Epidermal melanocyte (primary cell): ENCODE data around the gene CYSRT1.
"Not testable (repeated sequence)": the region's sequence is repeated elsewhere in the genome, so short reads cannot be mapped to it uniquely, and the experiment has no call there.

Experiments
- DNase-seq: peaks from one replicate; pipeline ENCODE4 v3.0.0; 2011; ENCODE audit warnings: low spot score; ENCODE audit not compliant: insufficient read length

Gene CYSRT1

DNA sequence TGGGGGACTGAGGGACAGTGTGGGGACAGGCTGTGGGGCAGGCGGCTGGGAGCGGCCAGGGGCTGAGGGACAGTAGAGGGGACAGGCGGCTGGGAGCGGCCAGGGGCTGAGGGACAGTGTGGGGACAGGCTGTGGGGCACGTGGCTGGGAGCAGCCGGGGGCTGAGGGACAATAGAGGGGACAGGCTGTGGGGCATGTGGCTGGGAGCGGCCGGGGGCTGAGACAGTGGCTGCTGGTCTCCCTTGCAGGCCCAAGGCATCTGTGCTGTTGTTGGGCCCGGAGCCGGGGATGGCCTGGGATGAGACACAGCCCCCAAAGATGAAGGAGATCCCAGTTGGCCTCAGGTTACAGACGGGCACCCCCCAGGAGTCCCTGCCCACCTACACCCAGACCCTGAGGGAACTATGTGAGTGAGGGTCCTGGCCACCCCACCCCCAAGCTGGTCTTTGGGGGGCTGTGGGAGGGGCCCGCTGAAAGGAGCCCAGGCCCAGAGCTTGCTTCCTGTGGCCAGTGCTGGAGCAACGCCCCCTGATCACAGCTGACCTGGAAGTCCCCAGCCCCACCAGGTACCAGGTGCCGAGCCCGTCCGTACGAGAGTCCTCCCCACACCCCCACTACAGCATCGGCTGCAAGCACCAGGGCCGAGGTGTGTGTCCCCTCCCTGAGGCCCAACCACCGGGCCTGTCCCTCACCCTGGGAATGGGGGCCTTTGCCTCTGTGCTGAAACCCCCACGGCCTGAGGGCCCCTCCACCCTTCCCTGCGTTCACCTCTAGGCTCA, 26.7 kb downstream of the CYSRT1 start:
- DNase-seq = no peak

DNA sequence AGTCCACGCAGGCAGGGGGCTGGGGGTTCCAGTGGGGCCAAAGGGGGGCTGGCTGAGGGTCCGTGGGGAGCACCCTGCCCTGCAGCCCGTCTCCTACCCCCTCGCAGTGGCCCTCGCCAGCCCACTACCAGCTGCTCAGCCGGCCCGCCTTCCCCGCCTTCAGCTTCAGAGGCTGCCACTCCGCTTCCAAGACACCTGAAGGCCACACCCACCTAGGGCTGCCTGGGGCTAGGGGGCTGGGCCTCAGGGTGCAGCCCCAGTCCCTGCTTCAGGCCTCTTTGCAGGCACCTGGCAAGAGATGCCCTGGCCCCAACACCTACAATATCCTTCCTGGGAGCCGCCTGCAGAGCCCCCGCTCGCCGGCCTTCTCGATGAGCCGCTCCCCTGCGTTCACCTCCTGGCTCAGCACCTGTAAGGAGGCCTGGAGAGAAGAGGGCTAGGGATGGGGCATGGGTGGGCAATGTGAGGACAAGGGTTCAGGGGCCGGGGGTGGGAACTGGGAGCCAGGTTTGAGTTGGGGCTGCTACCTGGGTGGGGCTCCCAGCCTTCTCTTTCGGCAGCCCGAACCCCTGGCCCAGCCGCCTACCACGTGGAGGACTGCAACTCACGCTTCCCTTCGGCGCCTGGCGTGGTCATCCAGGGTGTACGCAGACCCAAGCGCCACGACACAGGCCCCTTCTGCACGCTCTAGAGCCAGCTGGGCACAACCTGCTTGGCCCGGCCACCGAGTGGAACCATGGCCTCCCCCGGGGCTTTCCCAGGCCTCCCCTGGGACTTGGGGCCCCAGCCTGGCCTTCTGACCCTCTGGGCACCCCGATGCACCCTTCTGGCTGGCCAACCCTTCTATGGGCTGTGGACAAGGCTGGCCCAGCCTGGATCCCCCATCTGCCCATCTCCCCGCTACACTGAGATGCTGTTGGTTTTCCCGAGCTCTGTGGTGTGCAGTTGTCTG, 27.9 kb downstream of the CYSRT1 start:
- no peak for DNase-seq

DNA sequence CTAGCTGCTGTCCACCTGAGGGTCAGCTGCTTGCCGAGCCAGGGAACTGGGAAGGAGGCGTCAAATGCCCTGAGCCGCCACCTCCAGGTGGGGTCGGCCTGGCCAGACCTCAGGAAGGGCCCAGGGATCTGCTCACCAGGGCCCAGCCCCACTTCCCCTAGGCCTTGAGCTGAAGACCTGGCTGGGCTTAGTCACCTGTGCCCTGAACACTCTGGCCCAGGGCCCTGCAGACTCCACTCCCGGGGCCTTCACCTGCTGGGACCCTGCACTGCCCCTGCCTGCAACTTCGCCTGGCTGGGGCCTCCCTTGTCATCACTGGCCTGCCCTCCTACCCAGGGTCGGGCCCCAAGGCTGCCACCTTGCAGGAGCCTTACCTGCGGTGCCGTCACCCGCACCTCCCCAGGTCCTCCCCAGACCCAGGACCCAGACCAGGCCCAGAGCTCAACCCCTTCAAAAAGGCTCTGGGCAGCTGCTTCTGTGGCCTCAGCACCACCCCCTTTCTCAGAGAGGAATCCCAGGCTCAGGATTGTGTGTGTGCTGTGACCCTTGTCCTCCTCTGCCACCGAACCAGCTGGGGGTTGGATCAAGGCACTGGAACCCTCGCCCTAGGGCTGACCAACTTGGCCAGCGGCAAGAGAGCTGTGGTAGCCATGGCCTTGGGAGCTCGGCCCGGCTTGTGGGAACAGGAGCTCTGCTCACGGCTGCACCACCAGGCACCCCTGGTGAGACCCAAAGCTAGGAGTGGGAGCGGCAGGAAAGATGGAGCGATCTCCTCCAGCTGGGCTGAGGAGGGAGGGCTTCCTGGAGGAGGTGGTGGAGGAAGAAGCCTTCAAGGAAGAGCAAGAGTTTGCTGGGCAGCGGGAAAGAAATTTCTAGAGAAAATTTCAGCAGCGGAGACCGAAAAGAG, 29.0 kb downstream of the CYSRT1 start:
- no peak for DNase-seq

DNA sequence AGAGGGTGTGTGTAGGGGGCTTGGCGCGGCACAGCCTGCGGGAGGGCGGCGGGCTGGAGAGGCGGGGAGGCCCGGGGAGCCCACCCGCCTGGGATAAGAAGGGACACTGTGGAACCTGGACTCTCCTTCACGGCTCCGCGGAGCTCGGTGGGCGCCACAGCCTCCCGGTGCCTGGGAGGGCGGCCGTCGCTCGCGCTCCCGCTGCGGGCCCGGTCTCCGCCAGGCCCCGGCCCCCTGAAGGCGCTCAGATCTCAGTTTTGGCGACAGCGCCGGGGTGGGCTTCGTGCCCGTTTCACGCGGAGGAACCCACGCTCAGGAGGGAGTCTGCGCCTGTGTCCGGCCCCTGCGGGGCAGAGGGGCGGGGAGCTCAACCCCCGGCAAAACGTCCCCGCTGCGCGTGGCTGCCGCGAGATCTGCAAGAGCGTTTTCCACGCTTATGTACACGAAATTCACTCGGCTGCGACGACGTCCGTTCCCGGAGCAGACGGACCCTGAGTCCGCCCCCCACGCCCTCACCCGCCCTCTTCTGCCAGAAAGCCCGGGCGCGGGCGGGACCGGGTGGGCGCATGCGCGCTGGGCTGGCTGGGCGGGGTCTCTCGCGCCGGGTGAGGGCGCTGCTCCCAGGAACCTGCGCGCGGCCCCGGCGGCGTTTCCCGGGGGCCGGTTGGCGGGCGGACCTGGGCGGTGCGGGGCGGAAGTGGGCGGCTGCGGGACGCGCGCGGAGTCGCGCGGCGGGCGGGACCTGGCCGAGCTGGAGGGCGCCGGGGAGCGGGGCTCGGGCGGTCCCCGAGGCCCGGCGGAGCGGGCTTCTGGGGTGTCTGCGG, 29.9 kb downstream of the CYSRT1 start, which contains the start of gene NELFB:
TSS of gene NELFB (plus strand) at position 704 of the 824 bp plus-strand sequence.
- DNase-seq = peak; percentile 99

DNA sequence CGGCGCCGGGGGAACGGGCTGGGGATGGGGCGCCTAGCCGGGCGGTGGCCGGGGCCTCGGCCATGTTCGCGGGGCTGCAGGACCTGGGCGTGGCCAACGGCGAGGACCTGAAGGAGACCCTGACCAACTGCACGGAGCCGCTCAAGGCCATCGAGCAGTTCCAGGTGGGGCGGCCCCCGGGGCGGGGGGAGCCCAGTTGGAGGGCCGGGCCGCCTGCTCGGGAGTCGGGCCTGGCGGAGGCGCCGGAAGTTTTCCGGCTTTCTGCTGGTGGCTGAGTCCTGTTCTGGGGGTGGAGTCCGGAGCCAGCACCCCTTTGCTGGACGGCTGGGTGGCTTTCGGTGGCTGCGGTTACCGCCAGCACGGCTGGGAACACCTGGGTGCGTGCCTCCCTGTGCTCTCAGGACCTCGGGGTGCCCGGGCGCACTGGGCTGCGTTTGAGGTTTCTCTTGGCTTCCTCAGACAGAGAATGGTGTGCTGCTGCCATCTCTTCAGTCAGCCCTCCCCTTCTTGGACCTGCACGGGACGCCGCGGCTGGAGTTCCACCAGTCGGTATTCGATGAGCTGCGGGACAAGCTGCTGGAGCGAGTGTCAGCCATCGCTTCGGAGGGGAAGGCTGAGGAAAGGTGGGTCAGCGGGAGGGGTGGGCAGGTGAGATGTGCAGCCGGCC, 30.6 kb downstream of the CYSRT1 start:
- no peak for DNase-seq

DNA sequence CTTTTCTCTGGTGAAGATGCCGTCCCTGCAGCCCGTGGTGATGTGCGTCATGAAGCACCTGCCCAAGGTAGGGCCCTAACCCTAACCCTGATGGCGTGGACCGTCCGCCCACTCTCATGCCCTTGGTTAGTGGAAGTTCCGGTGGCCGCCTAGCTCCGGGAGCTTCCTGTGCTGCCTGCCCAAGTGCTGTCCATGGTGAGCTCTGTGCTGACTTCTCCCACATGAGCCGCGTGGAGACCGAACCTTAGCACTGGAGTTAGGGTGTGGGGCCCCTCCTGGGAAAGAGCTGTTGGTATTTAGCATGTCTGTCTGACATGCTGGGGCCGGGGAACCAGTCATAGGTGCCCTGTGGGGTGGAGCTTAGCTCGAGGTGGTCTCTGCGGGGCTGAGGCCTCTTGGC, 31.4 kb downstream of the CYSRT1 start:
- no peak for DNase-seq

DNA sequence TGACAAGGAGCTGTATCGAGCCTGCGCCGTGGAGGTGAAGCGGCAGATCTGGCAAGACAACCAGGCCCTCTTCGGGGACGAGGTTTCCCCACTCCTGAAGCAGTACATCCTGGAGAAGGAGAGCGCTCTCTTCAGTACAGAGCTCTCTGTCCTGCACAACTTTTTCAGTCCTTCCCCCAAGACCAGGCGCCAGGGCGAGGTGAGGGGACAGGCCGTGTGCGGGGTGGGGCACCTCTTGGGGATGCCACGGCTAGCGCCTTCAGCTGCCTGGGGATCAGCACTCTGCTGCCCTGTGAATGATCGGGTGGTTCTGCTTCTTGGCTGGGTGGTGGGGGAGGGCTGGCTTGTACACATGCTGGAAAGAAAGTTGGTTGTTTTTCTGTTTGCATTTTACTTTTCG, 31.9 kb downstream of the CYSRT1 start:
- DNase-seq = no peak

DNA sequence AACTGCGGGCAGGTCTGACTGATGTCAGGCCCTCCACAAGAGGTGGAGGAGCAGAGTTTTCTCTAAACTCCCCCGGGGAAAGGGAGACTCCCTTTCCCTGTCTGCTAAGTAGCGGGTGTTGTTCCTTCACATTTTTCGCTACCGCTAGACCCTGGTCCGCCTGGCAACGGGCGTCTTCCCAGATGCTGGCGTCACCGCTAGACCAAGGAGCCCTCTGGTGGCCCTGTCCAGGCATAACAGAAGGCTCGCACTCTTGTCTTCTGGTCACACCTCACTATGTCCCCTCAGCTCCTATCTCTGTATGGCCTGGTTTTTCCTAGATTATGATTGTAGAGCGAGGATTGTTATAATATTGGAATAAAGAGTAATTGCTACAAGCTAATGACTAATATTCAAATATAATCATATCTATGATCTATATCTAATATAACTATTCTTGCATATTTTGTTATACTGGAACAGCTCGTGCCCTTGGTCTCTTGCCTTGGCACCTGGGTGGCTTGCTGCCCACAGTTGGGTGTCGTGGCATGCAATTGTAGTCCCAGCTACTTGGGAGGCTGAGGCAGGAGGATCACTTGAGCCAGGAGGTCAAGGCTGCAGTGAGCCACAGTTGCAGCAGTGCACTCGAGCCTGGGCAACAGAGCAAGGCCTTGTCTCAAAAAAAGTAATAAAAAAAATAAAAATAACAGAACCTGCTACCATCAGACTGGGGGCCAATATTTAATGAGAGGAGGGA, 37.4 kb downstream of the CYSRT1 start:
- DNase-seq = not testable (repeated sequence)

DNA sequence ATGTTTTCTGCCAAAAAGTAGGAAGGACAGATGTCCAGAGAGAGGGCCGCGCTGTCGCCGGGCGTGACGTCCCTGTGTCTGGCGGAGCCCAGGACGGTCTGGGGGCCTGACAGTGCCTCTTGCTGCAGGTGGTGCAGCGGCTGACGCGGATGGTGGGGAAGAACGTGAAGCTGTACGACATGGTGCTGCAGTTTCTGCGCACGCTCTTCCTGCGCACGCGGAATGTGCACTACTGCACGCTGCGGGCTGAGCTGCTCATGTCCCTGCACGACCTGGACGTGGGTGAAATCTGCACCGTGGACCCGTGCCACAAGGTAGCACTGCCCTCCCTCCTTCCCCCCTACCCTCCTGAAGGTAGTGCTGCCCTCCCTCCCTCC, 37.9 kb downstream of the CYSRT1 start:
- DNase-seq = no peak

DNA sequence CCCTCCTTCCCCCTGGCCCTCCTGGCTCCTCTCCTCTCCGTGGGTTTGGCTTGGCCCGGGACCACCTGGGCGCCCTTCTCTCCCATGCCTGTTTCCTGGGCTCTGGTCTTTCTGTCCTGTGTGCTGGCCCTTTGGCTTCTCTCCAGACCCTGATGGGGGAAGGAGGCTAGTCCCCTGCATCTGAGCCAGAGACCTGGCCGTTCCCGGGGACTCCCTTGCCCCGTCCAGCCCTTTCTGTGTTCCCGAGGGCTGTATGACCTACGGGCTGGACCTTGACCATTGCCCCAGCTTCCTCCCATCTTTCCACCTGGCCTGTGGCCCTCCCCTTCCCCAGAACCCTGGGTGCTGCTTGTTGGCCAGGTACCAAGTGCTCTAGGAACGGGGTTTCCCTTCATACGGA, 38.5 kb downstream of the CYSRT1 start:
- no peak for DNase-seq

DNA sequence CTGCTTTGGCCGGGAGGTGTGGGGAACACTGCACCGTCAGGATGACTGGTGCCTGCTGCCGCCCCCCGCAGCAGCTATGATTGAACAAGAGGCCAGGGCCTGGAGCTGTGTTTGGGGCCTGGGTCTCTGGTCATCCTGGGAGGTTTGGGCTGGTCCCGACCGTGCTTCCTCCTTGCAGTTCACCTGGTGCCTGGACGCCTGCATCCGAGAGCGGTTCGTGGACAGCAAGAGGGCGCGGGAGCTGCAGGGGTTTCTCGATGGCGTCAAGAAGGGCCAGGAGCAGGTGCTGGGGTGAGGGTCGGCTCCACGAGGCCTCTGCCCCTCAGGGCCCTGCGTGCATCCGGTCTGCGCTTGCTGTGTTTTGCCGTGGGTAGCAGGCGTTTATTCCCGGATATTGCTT, 39.1 kb downstream of the CYSRT1 start:
- DNase-seq = no peak

DNA sequence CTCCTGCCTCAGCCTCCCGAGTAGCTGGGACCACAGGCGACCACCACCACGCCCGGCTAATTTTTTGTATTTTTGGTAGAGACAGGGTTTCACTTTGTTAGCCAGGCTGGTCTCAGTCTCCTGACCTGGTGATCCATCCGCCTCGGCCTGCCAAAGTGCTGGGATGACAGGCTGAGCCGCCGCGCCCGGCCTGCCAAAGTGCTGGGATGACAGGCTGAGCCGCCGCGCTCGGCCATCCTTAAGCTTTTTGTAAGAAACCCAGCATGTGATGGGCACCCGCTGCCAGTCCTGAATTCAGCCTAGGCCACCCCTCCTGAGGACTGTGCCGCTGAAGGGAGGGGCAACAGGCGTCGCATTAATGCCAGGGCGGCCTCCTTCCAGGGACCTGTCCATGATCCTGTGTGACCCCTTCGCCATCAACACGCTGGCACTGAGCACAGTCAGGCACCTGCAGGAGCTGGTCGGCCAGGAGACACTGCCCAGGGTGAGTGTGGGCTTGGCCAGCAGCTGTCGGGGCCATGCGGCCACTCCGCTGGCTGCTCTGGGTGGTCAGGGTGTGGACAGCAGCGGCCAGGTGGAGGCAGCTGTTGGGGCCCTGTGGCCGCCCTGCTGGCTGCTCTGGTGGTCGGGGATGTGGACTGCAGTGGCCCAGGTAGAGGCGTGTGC, 40.7 kb downstream of the CYSRT1 start:
- no peak for DNase-seq

DNA sequence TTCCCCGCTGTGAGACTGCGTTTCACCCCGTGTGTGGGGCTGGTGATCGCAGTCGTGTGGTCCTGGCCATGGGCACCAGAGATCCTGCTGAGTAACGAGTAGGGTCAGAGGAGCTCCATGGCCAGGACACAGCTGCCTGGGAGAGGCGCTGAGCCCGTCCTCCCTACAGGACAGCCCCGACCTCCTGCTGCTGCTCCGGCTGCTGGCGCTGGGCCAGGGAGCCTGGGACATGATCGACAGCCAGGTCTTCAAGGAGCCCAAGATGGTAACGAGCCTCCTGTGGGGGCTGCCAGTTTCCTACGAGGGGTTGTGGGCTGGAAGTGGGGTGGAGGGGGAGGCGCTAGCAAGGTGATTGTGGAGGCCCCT, 41.2 kb downstream of the CYSRT1 start:
- no peak for DNase-seq

DNA sequence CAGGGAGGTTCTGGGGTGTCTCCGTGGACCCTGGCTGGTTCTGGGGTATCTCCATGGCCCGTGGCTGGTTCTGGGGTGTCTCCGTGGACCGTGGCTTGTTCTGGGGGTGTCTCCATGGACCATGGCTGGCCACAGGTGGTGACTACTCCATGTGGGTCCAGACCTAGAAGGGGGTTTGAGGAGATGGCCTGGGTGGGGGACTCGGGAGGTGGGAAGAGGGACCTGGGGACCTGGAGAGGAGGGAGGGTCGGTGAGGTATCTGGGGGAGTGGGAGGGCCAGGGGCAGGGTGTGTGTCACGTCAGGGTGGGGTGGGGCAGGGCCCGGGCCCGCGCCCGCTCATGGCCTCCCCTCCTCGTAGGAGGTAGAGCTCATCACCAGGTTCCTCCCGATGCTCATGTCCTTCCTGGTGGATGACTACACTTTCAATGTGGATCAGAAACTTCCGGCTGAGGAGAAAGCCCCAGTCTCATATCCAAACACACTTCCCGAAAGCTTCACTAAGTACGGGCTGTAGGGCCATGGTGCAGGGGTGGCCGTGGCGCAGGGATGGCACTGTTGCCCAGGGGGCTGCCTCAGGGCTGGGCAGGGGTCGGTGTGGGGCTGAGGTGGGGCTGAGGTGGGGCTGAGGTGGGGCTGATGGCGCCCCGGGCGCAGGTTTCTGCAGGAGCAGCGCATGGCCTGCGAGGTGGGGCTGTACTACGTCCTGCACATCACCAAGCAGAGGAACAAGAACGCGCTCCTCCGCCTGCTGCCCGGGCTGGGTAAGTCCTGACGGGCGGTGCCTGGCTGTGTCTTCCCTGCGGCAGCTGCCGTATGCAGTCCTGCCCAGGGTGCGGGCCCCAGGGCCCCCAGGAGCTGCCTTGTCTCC, 41.8 kb downstream of the CYSRT1 start:
- no peak for DNase-seq

DNA sequence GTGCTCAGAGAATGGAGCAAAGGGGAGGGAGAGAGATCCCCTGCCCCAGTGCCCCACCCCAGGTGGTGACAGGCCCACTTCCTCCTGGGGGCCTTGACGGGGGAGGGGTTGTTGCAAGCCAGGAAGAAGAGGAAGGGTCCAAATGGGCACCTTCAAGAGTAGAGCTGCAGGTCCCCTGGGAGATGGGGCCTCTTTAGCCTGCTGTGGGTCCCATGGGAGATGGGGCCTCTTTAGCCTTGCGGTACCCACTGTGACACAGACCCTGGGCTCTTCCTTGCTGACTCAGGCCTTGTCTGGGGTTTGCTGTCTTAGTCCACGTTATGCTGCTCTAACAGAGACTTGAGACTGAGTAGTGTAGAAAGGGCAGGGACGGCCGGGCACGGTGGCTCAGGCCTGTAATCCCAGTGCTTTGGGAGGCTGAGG, 43.0 kb downstream of the CYSRT1 start:
- no peak for DNase-seq

DNA sequence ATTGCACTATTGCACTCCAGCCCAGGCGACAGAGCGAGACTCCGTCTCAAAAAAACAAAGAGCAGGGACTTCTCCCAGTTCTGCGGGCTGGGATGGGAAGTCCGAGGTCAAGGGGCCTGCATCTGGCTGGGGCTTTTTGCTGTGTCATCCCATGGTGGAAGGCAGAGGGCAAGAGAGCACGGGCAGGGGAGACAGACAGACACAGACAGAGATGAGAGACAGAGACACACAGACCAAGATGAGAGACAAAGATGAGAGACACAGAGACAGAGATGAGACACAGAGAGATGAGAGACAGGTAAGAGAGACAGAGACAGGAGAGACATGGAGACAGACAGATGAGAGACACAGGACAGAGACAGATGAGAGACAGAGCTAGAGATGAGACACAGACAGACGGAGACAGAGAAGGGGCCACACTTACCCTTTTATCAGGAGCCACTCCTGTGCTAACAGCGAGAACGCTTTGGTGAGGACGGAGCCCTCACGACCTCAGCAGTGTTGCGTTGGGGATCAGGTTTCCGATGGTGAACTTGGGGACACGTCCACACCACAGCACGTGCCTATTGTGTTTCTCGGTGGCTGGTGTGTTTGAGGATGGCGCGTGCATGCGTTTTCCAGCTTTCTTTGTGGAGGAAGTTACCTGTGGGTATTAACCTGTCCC, 43.7 kb downstream of the CYSRT1 start:
- DNase-seq = no peak

DNA sequence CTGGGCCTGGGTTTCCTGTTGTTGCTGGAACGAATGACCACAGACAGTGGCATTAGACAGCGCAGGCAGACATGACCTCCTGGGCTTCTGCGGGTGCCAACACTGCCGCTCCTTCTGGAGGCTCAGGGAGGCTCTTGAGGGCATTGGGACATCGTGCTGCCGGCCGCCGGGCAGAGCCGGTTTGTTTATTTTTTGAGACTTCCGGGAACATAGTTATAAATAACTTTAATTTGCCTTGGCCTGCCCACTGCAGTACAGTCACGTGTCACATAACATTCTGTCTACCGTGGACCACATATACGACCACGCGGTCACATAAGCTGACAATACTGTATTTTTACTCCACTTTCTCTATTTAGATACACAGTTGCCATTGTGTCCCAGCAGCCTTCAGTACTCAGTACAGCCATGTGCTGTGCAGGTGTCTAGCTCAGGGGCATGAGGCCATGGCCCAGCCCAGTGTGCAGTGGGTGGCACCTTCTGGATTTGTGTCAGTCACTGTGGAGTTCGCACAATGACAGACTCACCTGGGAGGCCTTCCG, 44.3 kb downstream of the CYSRT1 start:
- DNase-seq = peak; percentile 64
